Smooth muscle cell (in vitro differentiated cells): Measurements from ENCODE around the gene PLEKHM2. TPM values are rescaled to one million over a fixed set of nuclear protein-coding genes. Genes with fewer than 3 reads are reported as not detected.

Experiments used
- DNase-seq: peaks from one replicate; lab custom pipeline; 2025; ENCODE audit not compliant: unreplicated experiment; lab: John Stamatoyannopoulos, UW
- H2AFZ ChIP-seq: fragments of 200-600 bp; sonication (generic); 2 replicates; pipeline ENCODE4 v1.6.0; 2016; ENCODE audit warnings: antibody characterized with exemption, low read depth, mild to moderate bottlenecking
- H3F3A ChIP-seq: fragments of 200-600 bp; sonication (generic); 2 replicates; pipeline ENCODE4 v1.6.0; 2017; ENCODE audit warnings: antibody characterized with exemption, low read depth
- H3K27ac ChIP-seq: fragments of 200-600 bp; sonication (generic); 2 replicates; pipeline ENCODE4 v1.5.1; 2016; ENCODE audit warnings: low read depth, mild to moderate bottlenecking
- H3K27me3 ChIP-seq: fragments of 200-600 bp; sonication (generic); 2 replicates; pipeline ENCODE4 v1.6.1; 2016; ENCODE audit warnings: low read depth, mild to moderate bottlenecking
- H3K36me3 ChIP-seq: fragments of 200-600 bp; sonication (generic); 2 replicates; pipeline ENCODE4 v1.5.1; 2016; ENCODE audit warnings: low read depth
- H3K4me1 ChIP-seq: fragments of 200-600 bp; sonication (generic); 2 replicates; pipeline ENCODE4 v1.5.1; 2016; ENCODE audit warnings: low read depth
- H3K4me2 ChIP-seq: fragments of 200-600 bp; sonication (generic); 2 replicates; pipeline ENCODE4 v1.6.0; 2016; ENCODE audit warnings: mild to moderate bottlenecking
- H3K4me3 ChIP-seq: fragments of 200-600 bp; sonication (generic); 2 replicates; pipeline ENCODE4 v1.5.1; 2016; ENCODE audit warnings: mild to moderate bottlenecking
- H3K79me2 ChIP-seq: fragments of 200-600 bp; sonication (generic); 2 replicates; pipeline ENCODE4 v1.6.0; 2016; ENCODE audit warnings: low read depth, mild to moderate bottlenecking
- H3K9ac ChIP-seq: fragments of 200-600 bp; sonication (generic); 2 replicates; pipeline ENCODE4 v1.6.0; 2016; ENCODE audit warnings: low read depth
- H3K9me3 ChIP-seq: fragments of 200-600 bp; sonication (generic); replicated peaks from 2 replicates; pipeline ENCODE4 v1.5.1; 2016; ENCODE audit warnings: low read depth
- H4K20me1 ChIP-seq: fragments of 200-600 bp; sonication (generic); 2 replicates; pipeline ENCODE4 v1.6.0; 2016; ENCODE audit warnings: low read depth
- CTCF ChIP-seq: fragments of 200-600 bp; sonication (generic); IDR thresholded peaks from 2 replicates; pipeline ENCODE4 v1.5.1; 2017; ENCODE audit warnings: borderline replicate concordance, mild to moderate bottlenecking, antibody characterized with exemption; ENCODE audit not compliant: insufficient read depth, poor library complexity, severe bottlenecking
- WGBS: methylation state at CpG from one replicate; pipeline ENCODE4 v1.1.7; 2016; ENCODE audit warnings: low lambda C conversion rate; 5-methylcytosine and 5-hydroxymethylcytosine counted together
- polyA plus RNA-seq: library from polyadenylated mRNA; unstranded; fragments of >200 nt; fragmentation: Nextera tagmentation; extraction: Ambion mirVana; gene quantifications from 2 replicates; pipeline ENCODE4 v1.2.1, GENCODE V29; 2016
- total RNA-seq: library from RNA; depleted of rRNA; stranded (reverse); fragments of >200 nt; gene quantifications from 2 replicates; pipeline ENCODE4 v1.2.3, GENCODE V29; 2014

PLEKHM2 gene
- total and polyA plus RNA-seq, 2 experiments from 2014 or later = 26.5 to 39.6 TPM

GRCh38 chr1:15703562-15703961 is 19.4 kb downstream of the PLEKHM2 start:
- no peak for TF ChIP-seq CTCF
- H3K9ac ChIP-seq = peak overlapping the region; percentile 77
- H3K36me3 ChIP-seq = no peaks in the 10 kb centered on the region
- H3F3A ChIP-seq = peaks cover 27% of the 10 kb centered on the region
- peak overlapping the region; percentile 94 for H3K27ac ChIP-seq
- no peak overlapping the region for H3K4me3 ChIP-seq
- H3K9me3 ChIP-seq = no peaks in the 10 kb centered on the region
- H3K27me3 ChIP-seq = no peaks in the 10 kb centered on the region
- DNase-seq = peak; percentile 35
- H3K4me1 ChIP-seq = peaks cover 5% of the 10 kb centered on the region
- 5% methylated on average over 9 of the region's 9 CpGs for WGBS
- peaks cover 80% of the 10 kb centered on the region for H4K20me1 ChIP-seq
- peaks cover 81% of the 10 kb centered on the region for H3K79me2 ChIP-seq
- H2AFZ ChIP-seq = no peak overlapping the region
- H3K4me2 ChIP-seq = peak overlapping the region; percentile 73

- no peaks in the 10 kb centered on the region for H3K36me3 ChIP-seq
- no peaks in the 10 kb centered on the region for H3K9me3 ChIP-seq
- H3K4me3 ChIP-seq = no peak overlapping the region
- peaks cover 27% of the 10 kb centered on the region for H3F3A ChIP-seq
- H2AFZ ChIP-seq = no peak overlapping the region
- DNase-seq = no peak
- TF ChIP-seq CTCF = no peak
- WGBS = 87% methylated on average over 17 of the region's 17 CpGs
- peak overlapping the region; percentile 94 for H3K27ac ChIP-seq
- H3K27me3 ChIP-seq = no peaks in the 10 kb centered on the region
- H3K79me2 ChIP-seq = peaks cover 81% of the 10 kb centered on the region
- H4K20me1 ChIP-seq = peaks cover 80% of the 10 kb centered on the region
- H3K4me1 ChIP-seq = peaks cover 5% of the 10 kb centered on the region
- peak overlapping the region; percentile 69 for H3K4me2 ChIP-seq
- peak overlapping the region; percentile 77 for H3K9ac ChIP-seq
Observed at GRCh38 chr1:15704526-15705183, 20.5 kb downstream of the PLEKHM2 start.

- TF ChIP-seq CTCF = no peak
- Histone ChIP-seq H3F3A (peaks cover 27% of the 10 kb centered on the region), H3K4me1 (peaks cover 5% of the 10 kb centered on the region), H3K4me2 (no peak overlapping the region), H3K9me3 (no peaks in the 10 kb centered on the region), H3K79me2 (peaks cover 80% of the 10 kb centered on the region), H3K27ac (peak overlapping the region; percentile 94), H3K4me3 (no peak overlapping the region), H3K36me3 (no peaks in the 10 kb centered on the region), H3K27me3 (no peaks in the 10 kb centered on the region), H2AFZ (no peak overlapping the region), H3K9ac (no peak overlapping the region), H4K20me1 (peaks cover 80% of the 10 kb centered on the region)
- 98% methylated on average over 11 of the region's 11 CpGs for WGBS
- no peak for DNase-seq
Observed at GRCh38 chr1:15705184-15705566, 21.1 kb downstream of the PLEKHM2 start.

GRCh38 chr1:15706751-15707150 is 22.6 kb downstream of the PLEKHM2 start:
- no peak overlapping the region for H2AFZ ChIP-seq
- peaks cover 26% of the 10 kb centered on the region for H3F3A ChIP-seq
- H3K9ac ChIP-seq = no peak overlapping the region
- H3K36me3 ChIP-seq = no peaks in the 10 kb centered on the region
- H3K4me3 ChIP-seq = no peak overlapping the region
- DNase-seq = no peak
- peaks cover 5% of the 10 kb centered on the region for H3K4me1 ChIP-seq
- H3K27me3 ChIP-seq = no peaks in the 10 kb centered on the region
- TF ChIP-seq CTCF = no peak
- no peak overlapping the region for H3K4me2 ChIP-seq
- 91% methylated on average over 7 of the region's 7 CpGs for WGBS
- no peak overlapping the region for H3K27ac ChIP-seq
- H4K20me1 ChIP-seq = peaks cover 79% of the 10 kb centered on the region
- H3K9me3 ChIP-seq = no peaks in the 10 kb centered on the region
- peaks cover 80% of the 10 kb centered on the region for H3K79me2 ChIP-seq
